GM18858 (cell line): ENCODE data around the gene KLHDC3.

Experiments used
- ATAC-seq: cut with Tn5 transposase; IDR thresholded peaks from one replicate; pipeline ENCODE4 v1.9.1; 2021; ENCODE audit not compliant: unreplicated experiment

KLHDC3 gene

GRCh38 chr6:43013843-43014433 lies at the start of gene KLHDC3, which contains the start of gene MEA1:
Gene KLHDC3, plus strand, starts transcription at chr6:43014249. Its CDS starts 2,944 bp downstream, at chr6:43017193.
Gene MEA1, minus strand, starts transcription at chr6:43013946. Its CDS starts 133 bp downstream, at chr6:43013813.
- ATAC-seq, result peak; percentile 83

GRCh38 chr6:42966571-42966970 lies 47.5 kb upstream of the KLHDC3 start:
- no peak for ATAC-seq

- no peak for ATAC-seq
These were observed 46.8 kb upstream of the KLHDC3 start for GRCh38 chr6:42967228-42967627.

- ATAC-seq, result no peak
These were observed 45.8 kb upstream of the KLHDC3 start for GRCh38 chr6:42968126-42968701.

GRCh38 chr6:42968783-42969182 lies 45.3 kb upstream of the KLHDC3 start:
- no peak for ATAC-seq

GRCh38 chr6:42969431-42969830 lies 44.6 kb upstream of the KLHDC3 start:
- no peak for ATAC-seq

GRCh38 chr6:42969934-42970333 lies 44.1 kb upstream of the KLHDC3 start:
- no peak for ATAC-seq

- no peak for ATAC-seq
These were observed 43.0 kb upstream of the KLHDC3 start for GRCh38 chr6:42970871-42971612.

- no peak for ATAC-seq
These were observed 42.2 kb upstream of the KLHDC3 start for GRCh38 chr6:42971746-42972327.

GRCh38 chr6:42973926-42974325 lies 40.1 kb upstream of the KLHDC3 start:
- ATAC-seq, result no peak

- no peak for ATAC-seq
These were observed 39.0 kb upstream of the KLHDC3 start for GRCh38 chr6:42974919-42975505.

GRCh38 chr6:42978487-42978838 lies 35.6 kb upstream of the KLHDC3 start:
- ATAC-seq, result no peak

GRCh38 chr6:42978839-42979522 lies 35.1 kb upstream of the KLHDC3 start, which contains the start of gene PEX6:
Gene PEX6, minus strand, starts transcription at chr6:42979181. Its CDS starts 31 bp downstream, at chr6:42979150.
- ATAC-seq, result peak; percentile 82

GRCh38 chr6:42979523-42980177 lies 34.4 kb upstream of the KLHDC3 start:
- ATAC-seq, result no peak

- ATAC-seq, result no peak
These were observed 32.2 kb upstream of the KLHDC3 start for GRCh38 chr6:42981836-42982235.

GRCh38 chr6:42984001-42984923 lies 29.8 kb upstream of the KLHDC3 start, which contains the start of gene PPP2R5D:
Gene PPP2R5D, plus strand, starts transcription at chr6:42984570. Its CDS starts 108 bp downstream, at chr6:42984678.
- peak; percentile 86 for ATAC-seq

- ATAC-seq, result no peak
These were observed 29.0 kb upstream of the KLHDC3 start for GRCh38 chr6:42984924-42985475.

GRCh38 chr6:42987533-42988451 lies 26.3 kb upstream of the KLHDC3 start:
- no peak for ATAC-seq
